Hepatocyte (in vitro differentiated cells): Measurements from ENCODE around the gene SNX18. TPM values are rescaled to one million over a fixed set of nuclear protein-coding genes. Genes with fewer than 3 reads are reported as not detected.

ENCODE experiments used
- DNase-seq: peaks from one replicate; pipeline ENCODE4 v3.0.0-alpha.2; 2016; ENCODE audit warnings: low spot score
- H2AFZ ChIP-seq: fragments of 200-600 bp; sonication (generic); 2 replicates; pipeline ENCODE4 v1.6.0; 2016; ENCODE audit warnings: antibody characterized with exemption, mild to moderate bottlenecking
- H3K27ac ChIP-seq: fragments of 200-600 bp; sonication (generic); 2 replicates; pipeline ENCODE4 v1.5.1; 2016; ENCODE audit warnings: mild to moderate bottlenecking
- H3K27me3 ChIP-seq: fragments of 200-600 bp; sonication (generic); 2 replicates; pipeline ENCODE4 v1.6.1; 2016
- H3K36me3 ChIP-seq: fragments of 200-600 bp; sonication (generic); replicated peaks from 2 replicates; pipeline ENCODE4 v1.5.1; 2016; ENCODE audit warnings: low read depth; ENCODE audit not compliant: insufficient read depth
- H3K4me1 ChIP-seq: fragments of 200-600 bp; sonication (generic); 2 replicates; pipeline ENCODE4 v1.5.1; 2016; ENCODE audit warnings: mild to moderate bottlenecking, moderate library complexity; ENCODE audit not compliant: insufficient read depth
- H3K4me2 ChIP-seq: fragments of 200-600 bp; sonication (generic); 2 replicates; pipeline ENCODE4 v1.6.0; 2016
- H3K4me3 ChIP-seq: fragments of 200-600 bp; sonication (generic); 2 replicates; pipeline ENCODE4 v1.5.1; 2016; ENCODE audit warnings: mild to moderate bottlenecking
- H3K79me2 ChIP-seq: fragments of 200-600 bp; sonication (generic); 2 replicates; pipeline ENCODE4 v1.6.0; 2017; ENCODE audit warnings: mild to moderate bottlenecking
- H3K9me2 ChIP-seq: fragments of 200-600 bp; sonication (generic); replicated peaks from 2 replicates; pipeline ENCODE4 v1.6.0; 2017; ENCODE audit warnings: mild to moderate bottlenecking; ENCODE audit not compliant: insufficient read depth
- H3K9me3 ChIP-seq: fragments of 200-600 bp; sonication (generic); 2 replicates; pipeline ENCODE4 v1.5.1; 2016; ENCODE audit warnings: low read depth, mild to moderate bottlenecking
- H4K20me1 ChIP-seq: fragments of 200-600 bp; sonication (generic); 2 replicates; pipeline ENCODE4 v1.6.0; 2016; ENCODE audit warnings: mild to moderate bottlenecking; ENCODE audit not compliant: insufficient read depth, poor library complexity, severe bottlenecking
- CTCF ChIP-seq: fragments of 200-600 bp; sonication (generic); IDR thresholded peaks from 2 replicates; pipeline ENCODE4 v1.5.1; 2016; ENCODE audit warnings: antibody characterized with exemption, mild to moderate bottlenecking; ENCODE audit not compliant: poor library complexity
- EZH2 ChIP-seq: fragments of 200-600 bp; sonication (generic); IDR thresholded peaks from 2 replicates; pipeline ENCODE4 v1.6.1; 2016; ENCODE audit warnings: antibody characterized with exemption, mild to moderate bottlenecking, borderline replicate concordance
- EZH2phosphoT487 ChIP-seq: fragments of 200-600 bp; sonication (generic); IDR thresholded peaks from one replicate; pipeline ENCODE4 v1.6.1; 2018; ENCODE audit warnings: antibody characterized with exemption, mild to moderate bottlenecking, low read depth, moderate library complexity; ENCODE audit not compliant: unreplicated experiment, severe bottlenecking
- WGBS: methylation state at CpG from one replicate; pipeline ENCODE4 v1.1.6; 2016; ENCODE audit warnings: low lambda C conversion rate; ENCODE audit errors: missing lambda C conversion rate; 5-methylcytosine and 5-hydroxymethylcytosine counted together
- polyA plus RNA-seq: library from polyadenylated mRNA; unstranded; fragments of >200 nt; fragmentation: Nextera tagmentation; extraction: Ambion mirVana; gene quantifications from 2 replicates; pipeline ENCODE4 v1.2.1, GENCODE V29; 2016
- total RNA-seq: library from RNA; depleted of rRNA; stranded (reverse); fragments of >200 nt; gene quantifications from 2 replicates; pipeline ENCODE4 v1.2.3, GENCODE V29; 2014

SNX18 gene
- total and polyA plus RNA-seq, 2 experiments from 2014 or later, result 6.5 to 33.0 TPM

- WGBS, result 80% methylated on average over 2 of the region's 2 CpGs
- H2AFZ ChIP-seq, result no peak overlapping the region
- no peak for TF ChIP-seq EZH2
- TF ChIP-seq EZH2phosphoT487, result no peak
- no peak for TF ChIP-seq CTCF
- no peak overlapping the region for H3K4me2 ChIP-seq
- H3K4me1 ChIP-seq, result peaks cover 13% of the 10 kb centered on the region
- no peak overlapping the region for H3K27ac ChIP-seq
- peaks cover 20% of the 10 kb centered on the region for H4K20me1 ChIP-seq
- no peaks in the 10 kb centered on the region for H3K9me2 ChIP-seq
- no peaks in the 10 kb centered on the region for H3K36me3 ChIP-seq
- H3K27me3 ChIP-seq, result no peaks in the 10 kb centered on the region
- H3K79me2 ChIP-seq, result peaks cover 99% of the 10 kb centered on the region
- H3K4me3 ChIP-seq, result no peak overlapping the region
- H3K9me3 ChIP-seq, result no peaks in the 10 kb centered on the region
- DNase-seq, result no peak
Measured at GRCh38 chr5:54529565-54529964, 12.0 kb downstream of the SNX18 start.

- H3K4me3 ChIP-seq, result no peak overlapping the region
- H4K20me1 ChIP-seq, result peaks cover 11% of the 10 kb centered on the region
- no peak overlapping the region for H3K4me2 ChIP-seq
- H3K79me2 ChIP-seq, result peaks cover 99% of the 10 kb centered on the region
- H2AFZ ChIP-seq, result no peak overlapping the region
- no peaks in the 10 kb centered on the region for H3K9me3 ChIP-seq
- WGBS, result 64% methylated on average over 12 of the region's 12 CpGs
- no peak overlapping the region for H3K27ac ChIP-seq
- DNase-seq, result no peak
- H3K36me3 ChIP-seq, result no peaks in the 10 kb centered on the region
- no peak for TF ChIP-seq EZH2phosphoT487
- no peaks in the 10 kb centered on the region for H3K9me2 ChIP-seq
- H3K27me3 ChIP-seq, result no peaks in the 10 kb centered on the region
- H3K4me1 ChIP-seq, result peaks cover 21% of the 10 kb centered on the region
Measured at GRCh38 chr5:54531546-54531945, 14.0 kb downstream of the SNX18 start.

GRCh38 chr5:54533541-54534190, 16.1 kb downstream of the SNX18 start:
- peak overlapping the region; percentile 90 for H3K27ac ChIP-seq
- peaks cover 19% of the 10 kb centered on the region for H4K20me1 ChIP-seq
- H3K36me3 ChIP-seq, result no peaks in the 10 kb centered on the region
- peak; percentile 57 for DNase-seq
- no peak overlapping the region for H3K4me3 ChIP-seq
- H2AFZ ChIP-seq, result no peak overlapping the region
- 69% methylated on average over 10 of the region's 10 CpGs for WGBS
- H3K4me1 ChIP-seq, result peaks cover 21% of the 10 kb centered on the region
- no peaks in the 10 kb centered on the region for H3K9me2 ChIP-seq
- H3K4me2 ChIP-seq, result peak overlapping the region; percentile 58
- H3K27me3 ChIP-seq, result no peaks in the 10 kb centered on the region
- H3K9me3 ChIP-seq, result no peaks in the 10 kb centered on the region
- H3K79me2 ChIP-seq, result peaks cover 99% of the 10 kb centered on the region
- TF ChIP-seq EZH2 (no peak), EZH2phosphoT487 (no peak), CTCF (no peak)

GRCh38 chr5:54534191-54535004, 16.8 kb downstream of the SNX18 start:
- Histone ChIP-seq H3K27ac (peak overlapping the region; percentile 90), H3K79me2 (peaks cover 99% of the 10 kb centered on the region), H3K4me1 (peaks cover 21% of the 10 kb centered on the region), H3K9me3 (no peaks in the 10 kb centered on the region), H3K36me3 (no peaks in the 10 kb centered on the region), H2AFZ (no peak overlapping the region), H3K4me3 (no peak overlapping the region), H3K27me3 (no peaks in the 10 kb centered on the region), H4K20me1 (peaks cover 19% of the 10 kb centered on the region), H3K4me2 (peak overlapping the region; percentile 58), H3K9me2 (no peaks in the 10 kb centered on the region)
- TF ChIP-seq CTCF (no peak), EZH2phosphoT487 (no peak), EZH2 (no peak)
- WGBS, result 56% methylated on average over 4 of the region's 4 CpGs
- DNase-seq, result no peak
